ENCODE results near the gene RSPO3.

RSPO3 gene

GRCh38 chr6:127164565-127164964 is 46.1 kb downstream of the RSPO3 start:
- no peak for DNase-seq

- DNase-seq, result no peak
Observed at GRCh38 chr6:127173156-127173940, 54.9 kb downstream of the RSPO3 start.

GRCh38 chr6:127176146-127176545 is 57.7 kb downstream of the RSPO3 start:
- no peak for DNase-seq

- DNase-seq, result no peak
Observed at GRCh38 chr6:127177030-127177922, 58.8 kb downstream of the RSPO3 start.

GRCh38 chr6:127177923-127178231 is 59.4 kb downstream of the RSPO3 start:
- DNase-seq, result no peak

GRCh38 chr6:127178746-127179145 is 60.3 kb downstream of the RSPO3 start:
- DNase-seq, result no peak

- DNase-seq, result no peak
Observed at GRCh38 chr6:127180426-127180825, 62.0 kb downstream of the RSPO3 start.

- DNase-seq, result no peak
Observed at GRCh38 chr6:127182501-127182900, 64.0 kb downstream of the RSPO3 start.

GRCh38 chr6:127185437-127185995 is 67.0 kb downstream of the RSPO3 start:
- no peak for DNase-seq

- no peak for DNase-seq
Observed at GRCh38 chr6:127186889-127187288, 68.4 kb downstream of the RSPO3 start.

- DNase-seq, result no peak
Observed at GRCh38 chr6:127188744-127189143, 70.3 kb downstream of the RSPO3 start.

- DNase-seq, result no peak
Observed at GRCh38 chr6:127190552-127190951, 72.1 kb downstream of the RSPO3 start.

GRCh38 chr6:127191716-127192115 is 73.2 kb downstream of the RSPO3 start:
- DNase-seq, result no peak

- no peak for DNase-seq
Observed at GRCh38 chr6:127192911-127193541, 74.6 kb downstream of the RSPO3 start.

- DNase-seq, result no peak
Observed at GRCh38 chr6:127195833-127196232, 77.4 kb downstream of the RSPO3 start.

GRCh38 chr6:127198549-127198948 is 80.1 kb downstream of the RSPO3 start:
- DNase-seq, result no peak

- DNase-seq, result no peak
Observed at GRCh38 chr6:127199470-127199869, 81.0 kb downstream of the RSPO3 start.

GRCh38 chr6:127200114-127200513 is 81.6 kb downstream of the RSPO3 start:
- no peak for DNase-seq

GRCh38 chr6:127201321-127201720 is 82.8 kb downstream of the RSPO3 start:
- DNase-seq, result no peak

- no peak for DNase-seq
Observed at GRCh38 chr6:127202676-127203075, 84.2 kb downstream of the RSPO3 start.

GRCh38 chr6:127204281-127204680 is 85.8 kb downstream of the RSPO3 start:
- DNase-seq, result no peak

- no peak for DNase-seq
Observed at GRCh38 chr6:127205036-127205435, 86.6 kb downstream of the RSPO3 start.

GRCh38 chr6:127206531-127207095 is 88.1 kb downstream of the RSPO3 start:
- DNase-seq, result no peak

All from NCI-H345 (cell line).